ENCODE results near the gene ANTXR1.

The ANTXR1 gene

DNA sequence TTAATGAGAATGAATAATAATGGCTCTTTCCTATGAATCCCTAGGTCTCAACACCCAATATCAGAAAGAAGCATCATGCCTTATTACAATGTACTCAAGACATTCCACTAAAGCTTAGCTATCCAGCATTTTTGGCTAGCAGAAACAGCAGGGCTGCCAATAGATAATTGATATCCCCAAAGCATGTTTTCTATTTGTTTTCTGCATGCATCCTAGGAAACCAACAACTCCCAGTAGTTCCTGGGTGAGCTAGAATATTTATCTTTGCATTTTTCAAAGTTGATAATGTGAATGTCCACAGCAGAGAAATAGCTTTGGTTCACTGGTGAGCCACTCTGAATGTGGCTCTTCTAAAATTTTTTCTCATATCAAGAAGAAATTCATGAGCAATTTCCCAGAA is 5.8 kb upstream of the ANTXR1 start:
- DNase-seq, result no peak

- DNase-seq, result no peak
Measured at GRCh38 chr2:69007603-69008002, 5.4 kb upstream of the ANTXR1 start.

DNA sequence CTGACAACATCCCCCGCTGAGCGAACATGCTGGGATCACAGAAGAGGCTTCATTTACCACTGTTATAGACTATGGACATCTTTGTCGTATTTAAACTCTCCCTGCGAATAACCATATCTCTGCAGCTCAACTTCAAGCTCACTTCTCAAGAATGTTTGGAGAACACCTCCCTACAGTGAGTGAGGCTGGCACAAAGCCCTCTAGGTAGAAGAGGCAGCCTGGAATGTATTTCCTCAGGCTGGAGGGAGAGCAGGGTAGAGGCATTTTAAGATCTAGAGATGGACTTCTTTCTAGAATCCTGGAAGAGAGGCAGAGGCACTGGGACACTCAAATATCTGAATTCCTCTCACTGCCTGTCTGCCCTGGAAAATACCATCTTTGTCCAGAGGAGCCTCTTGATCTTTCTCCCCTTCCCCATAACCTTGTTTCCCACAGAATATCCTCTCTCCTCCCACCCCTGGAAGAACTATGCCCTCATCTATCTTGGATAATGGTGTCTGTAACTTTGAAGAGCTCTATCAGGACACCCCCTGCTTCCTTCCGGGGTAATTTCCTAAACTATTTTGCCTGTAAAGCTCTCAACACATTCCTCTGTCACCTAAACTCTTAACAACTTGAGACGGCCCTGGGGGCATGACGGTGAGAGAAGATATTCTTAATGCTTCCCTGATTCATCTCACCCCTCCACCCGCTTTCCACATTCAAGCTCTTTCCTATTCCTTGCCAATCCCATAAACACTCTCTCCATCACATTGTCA is 2.4 kb upstream of the ANTXR1 start:
- DNase-seq, result no peak

GRCh38 chr2:69011611-69012157 is 1.3 kb upstream of the ANTXR1 start:
- no peak for DNase-seq

DNA sequence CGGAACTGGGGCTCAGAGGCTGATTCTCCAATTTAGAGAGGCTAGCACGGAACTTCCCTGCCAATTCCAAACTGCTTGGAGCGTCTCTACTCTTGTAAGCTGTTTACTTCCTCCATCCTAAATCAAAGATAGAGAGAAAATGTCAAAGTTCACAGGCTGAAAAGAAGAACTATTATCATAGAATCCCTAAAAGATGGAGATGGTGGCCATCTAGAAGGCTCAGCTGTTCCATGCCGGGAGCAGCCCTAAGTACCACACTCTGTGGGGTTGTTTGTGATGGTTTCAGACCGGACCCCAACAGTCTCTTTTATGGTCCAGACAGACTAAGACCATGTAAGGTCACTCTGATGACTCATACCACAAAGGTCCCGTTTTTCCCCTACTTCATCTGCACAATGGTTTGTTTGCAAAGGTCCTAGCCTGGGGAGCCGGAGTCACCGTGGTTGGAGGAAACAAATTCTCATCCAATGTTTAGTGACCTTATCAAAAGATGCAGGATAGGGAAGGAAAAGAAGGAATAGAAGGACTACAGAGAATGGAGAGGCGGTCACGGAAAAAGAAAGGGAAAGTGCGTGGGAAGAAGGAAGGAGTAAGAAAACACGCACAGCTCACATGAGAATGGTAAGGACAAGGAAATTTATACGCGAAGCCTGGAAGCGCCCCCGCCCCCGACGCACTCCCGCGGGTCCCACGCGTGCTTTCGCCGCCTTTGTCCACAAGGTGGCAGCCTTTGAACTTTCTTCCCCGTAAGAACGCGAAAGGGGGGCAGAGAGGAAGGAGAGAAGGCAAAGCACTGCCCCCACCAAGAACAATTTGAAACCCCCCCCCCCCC is 453 bp upstream of the ANTXR1 start:
- DNase-seq, result peak; percentile 4

GRCh38 chr2:69013840-69014821 is 1.2 kb downstream of the ANTXR1 start:
- DNase-seq, result no peak

- no peak for DNase-seq
Measured at GRCh38 chr2:69017080-69017479, 4.1 kb downstream of the ANTXR1 start.

- no peak for DNase-seq
Measured at GRCh38 chr2:69017835-69018234, 4.9 kb downstream of the ANTXR1 start.

DNA sequence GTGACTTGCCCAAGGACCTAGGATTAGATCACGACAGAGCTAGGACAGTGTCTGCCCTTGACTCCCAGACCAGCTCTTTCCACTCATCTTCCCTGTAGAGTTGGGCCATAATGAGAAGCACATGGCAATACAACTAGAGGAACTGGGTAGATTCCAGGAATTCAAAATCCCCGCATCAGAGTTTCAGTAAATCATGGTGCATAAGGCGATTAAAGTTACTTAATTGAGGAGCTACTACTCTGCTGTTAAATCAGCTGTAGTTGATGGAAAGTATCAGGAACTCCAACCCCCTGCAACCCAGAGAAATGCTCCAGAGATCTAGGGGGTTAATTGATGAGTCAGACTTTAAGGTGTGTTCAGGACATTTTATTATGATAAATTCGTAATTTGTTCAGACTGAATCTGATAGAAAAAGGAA is 5.7 kb downstream of the ANTXR1 start:
- no peak for DNase-seq

DNA sequence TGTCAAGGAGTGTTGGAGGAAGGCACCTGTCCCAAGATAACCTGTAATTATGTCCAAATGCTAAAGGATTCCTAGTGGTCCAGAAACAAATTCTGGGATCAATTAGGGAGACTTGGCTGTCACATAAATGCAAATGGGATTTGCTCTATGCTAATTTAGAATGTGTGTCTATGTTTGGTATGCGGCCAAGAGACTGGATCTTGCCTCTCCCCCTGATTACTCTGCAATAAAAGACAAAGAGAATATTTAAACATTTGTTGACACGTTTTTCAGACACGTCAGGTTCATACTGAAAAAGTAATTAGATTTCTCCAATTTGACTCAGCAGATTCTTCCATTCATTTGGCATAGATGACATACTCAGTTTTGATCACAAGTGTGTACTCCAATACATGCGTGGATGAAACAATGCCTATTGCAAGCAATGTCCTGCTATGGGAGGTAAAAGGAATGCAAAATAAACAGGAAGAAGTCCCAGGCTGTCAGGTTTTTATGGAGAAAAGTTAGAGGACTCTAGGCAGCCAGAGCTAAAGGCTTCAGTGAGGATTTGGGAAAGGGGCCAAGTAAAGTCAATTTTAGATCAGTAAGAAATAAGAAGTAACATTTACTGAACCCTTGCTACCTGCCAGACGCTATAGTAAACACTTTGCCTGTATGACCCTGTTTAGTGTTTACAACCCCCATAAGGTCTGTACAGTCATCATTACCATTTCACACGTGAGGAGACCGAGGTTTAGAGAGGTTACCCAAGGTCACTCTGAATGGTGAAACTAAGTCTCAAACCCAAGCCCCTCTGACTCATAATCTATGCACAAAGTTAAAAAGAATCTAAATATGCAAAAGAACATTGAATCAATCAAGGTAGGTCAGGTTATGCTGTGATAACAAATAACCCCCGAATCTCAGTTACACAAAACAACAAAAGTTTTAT is 7.8 kb downstream of the ANTXR1 start:
- no peak for DNase-seq

DNA sequence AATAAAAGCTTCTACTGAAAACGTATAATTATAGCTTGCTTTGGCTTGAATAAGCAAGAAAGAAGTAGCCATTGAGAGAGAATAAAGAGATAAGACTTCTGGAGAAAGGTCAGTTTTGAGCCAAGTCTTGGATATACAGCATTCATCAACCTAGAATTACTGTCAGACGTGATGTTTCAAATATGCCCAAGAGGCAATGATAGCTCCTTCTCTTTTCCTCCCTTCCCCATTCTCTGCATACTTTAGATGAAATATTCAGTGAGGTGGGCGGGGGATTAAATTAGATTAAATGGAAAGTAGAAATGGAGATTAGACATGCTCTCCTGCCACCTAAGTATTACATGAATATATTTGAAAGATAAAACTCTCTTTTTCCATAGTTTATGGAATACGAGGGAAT is 8.7 kb downstream of the ANTXR1 start:
- DNase-seq, result no peak

- no peak for DNase-seq
Measured at GRCh38 chr2:69022548-69022947, 9.6 kb downstream of the ANTXR1 start.

DNA sequence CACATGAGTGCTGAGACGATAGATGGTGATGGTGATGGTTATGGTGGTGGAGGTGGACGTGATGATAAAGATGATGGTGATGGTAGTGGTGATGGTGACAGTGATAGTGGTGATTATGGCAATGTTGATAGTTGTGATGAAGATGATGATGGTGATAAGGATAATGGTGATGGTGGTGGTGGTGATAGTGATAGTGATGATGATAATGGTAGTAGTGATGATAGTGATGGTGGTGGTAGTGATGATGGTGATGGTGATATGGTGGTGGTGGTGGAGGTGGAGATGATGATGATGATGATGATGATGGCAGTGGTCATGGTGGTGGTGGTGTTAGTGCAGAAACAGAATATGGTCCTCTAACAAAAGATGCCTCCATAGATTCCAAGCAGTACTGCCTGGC is 10.3 kb downstream of the ANTXR1 start:
- DNase-seq, result no peak

GRCh38 chr2:69026026-69026425 is 13.0 kb downstream of the ANTXR1 start:
- DNase-seq, result no peak

- no peak for DNase-seq
Measured at GRCh38 chr2:69026691-69027459, 13.9 kb downstream of the ANTXR1 start.

DNA sequence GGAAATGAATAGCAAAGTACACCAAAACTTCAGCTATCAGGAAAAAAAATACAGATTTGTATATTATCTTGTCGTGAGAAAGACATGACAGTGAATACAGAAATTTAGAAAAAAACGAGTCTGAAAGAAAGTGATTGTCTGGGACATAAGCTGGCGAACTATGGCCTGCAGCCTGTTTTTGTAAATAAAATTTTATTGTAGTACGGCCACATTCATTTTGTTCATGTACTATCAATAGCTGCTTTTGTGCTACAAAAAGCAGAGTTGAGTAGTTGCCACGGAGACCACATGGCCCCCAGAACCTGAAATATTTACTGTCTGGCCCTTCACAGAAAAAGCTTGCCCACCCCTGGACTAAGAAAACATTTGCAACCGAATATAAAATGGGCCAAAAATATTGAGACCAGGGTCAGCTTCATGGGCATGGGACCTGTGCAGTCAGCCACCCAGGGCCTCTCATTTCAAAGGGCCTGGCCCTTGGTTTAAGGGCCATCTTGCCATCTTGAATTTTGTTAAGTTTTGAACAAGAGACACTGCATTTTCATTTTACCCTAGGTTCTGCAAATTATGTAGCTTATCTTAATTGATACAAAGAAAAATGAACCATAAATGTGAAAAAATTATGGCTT is 17.9 kb downstream of the ANTXR1 start:
- DNase-seq, result no peak

- DNase-seq, result no peak
Measured at GRCh38 chr2:69031466-69031865, 18.5 kb downstream of the ANTXR1 start.

DNA sequence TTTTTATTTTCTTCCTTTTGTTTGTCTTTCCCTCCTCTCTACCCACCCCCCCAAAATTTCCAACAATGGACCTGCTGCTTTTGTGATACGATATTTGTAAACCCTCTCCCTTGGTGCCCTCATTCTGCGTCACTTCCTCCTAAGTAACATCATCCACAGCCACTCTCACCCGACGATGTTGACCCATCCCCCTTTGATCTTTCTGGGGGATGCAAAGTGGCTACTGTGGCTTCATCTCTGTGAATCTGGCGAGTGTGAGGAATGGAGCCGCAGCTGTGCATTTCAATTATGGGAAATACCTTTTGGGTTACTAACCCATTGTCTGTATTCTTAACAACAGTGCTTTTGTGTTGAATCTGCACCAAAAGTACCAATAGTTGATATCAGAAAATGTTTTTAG is 19.4 kb downstream of the ANTXR1 start:
- no peak for DNase-seq

DNA sequence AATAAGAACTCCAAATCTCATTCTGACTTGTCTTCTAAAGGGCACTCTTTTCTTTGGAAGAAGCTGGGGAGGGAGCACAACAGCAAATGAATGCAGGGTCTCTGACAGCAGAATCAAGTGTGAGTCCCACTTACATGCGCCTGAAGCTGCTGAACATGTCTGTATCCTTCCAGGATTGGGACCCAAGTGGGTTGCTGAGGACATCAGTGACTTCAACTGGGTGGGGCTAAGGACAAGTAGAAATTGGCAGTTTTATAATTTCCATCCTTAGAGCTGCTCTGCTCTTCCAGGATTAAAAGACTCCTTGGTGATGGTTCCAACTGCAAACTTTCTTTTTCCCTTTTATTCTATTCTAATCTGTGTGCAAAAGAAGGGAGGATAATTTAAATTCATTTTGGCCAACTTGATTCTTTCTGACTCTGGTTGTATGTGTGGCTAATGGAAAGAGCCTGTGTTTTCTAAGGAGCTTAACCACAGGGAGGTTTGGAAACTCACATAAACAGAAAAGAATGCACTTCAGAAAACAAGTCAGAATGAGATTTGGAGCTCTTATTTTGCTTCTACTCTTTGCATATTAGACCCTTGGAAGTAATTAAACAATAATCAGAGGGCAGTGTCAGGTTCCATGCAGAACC is 20.6 kb downstream of the ANTXR1 start:
- no peak for DNase-seq

DNA sequence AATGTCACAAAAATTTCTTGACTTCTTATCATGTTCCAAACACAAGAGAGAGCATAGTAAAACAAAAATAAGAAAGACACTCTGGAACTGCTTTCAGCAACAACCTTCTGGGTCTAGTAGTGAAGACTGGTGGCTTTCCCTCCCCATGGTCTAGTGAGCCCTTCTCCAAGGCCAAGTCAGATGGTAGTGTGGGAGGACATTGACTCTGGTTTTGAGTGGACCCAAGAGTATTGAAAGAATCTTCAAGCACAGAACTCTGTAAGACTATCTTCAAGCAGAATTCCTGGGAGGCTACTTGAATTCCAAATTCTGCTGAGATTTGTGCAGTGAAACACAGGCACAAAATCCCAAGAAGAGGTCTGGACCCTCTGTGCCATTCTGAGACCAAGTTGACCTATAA is 21.1 kb downstream of the ANTXR1 start:
- DNase-seq, result no peak
